Upper lobe of right lung (tissue), 1 donor: ENCODE data around the gene PEX14. TPM values are rescaled to one million over a fixed set of nuclear protein-coding genes. Genes with fewer than 3 reads are reported as not detected.
"Not testable (repeated sequence)": the region's sequence is repeated elsewhere in the genome, so short reads cannot be mapped to it uniquely, and the experiment has no call there.

Experiments used
- ATAC-seq: fragments of 200-7000 bp; cut with Tn5 transposase; one replicate; pipeline ENCODE4 v1.9.1; 2020; ENCODE audit warnings: mild to moderate bottlenecking, moderate library complexity
- DNase-seq: peaks from one replicate; pipeline ENCODE4 v3.0.0-alpha.2; 2020
- H3K27ac ChIP-seq: fragments of 200-600 bp; one replicate; pipeline ENCODE4 v1.8.0; 2022
- H3K27me3 ChIP-seq: fragments of 200-600 bp; one replicate; pipeline ENCODE4 v1.8.0; 2022; ENCODE audit warnings: mild to moderate bottlenecking
- H3K36me3 ChIP-seq: fragments of 200-600 bp; one replicate; pipeline ENCODE4 v1.8.0; 2022
- H3K4me1 ChIP-seq: fragments of 200-600 bp; one replicate; pipeline ENCODE4 v1.8.0; 2022
- H3K4me3 ChIP-seq: fragments of 200-600 bp; one replicate; pipeline ENCODE4 v1.8.0; 2022; ENCODE audit warnings: mild to moderate bottlenecking
- H3K9me3 ChIP-seq: fragments of 200-600 bp; one replicate; pipeline ENCODE4 v1.8.0; 2022
- intact Hi-C: fragments of 100-400 bp; cut with DNase I; formaldehyde crosslinking; loops from one replicate; pipeline ENCODE4 v1.11.0; 2022
- total RNA-seq: library from RNA; stranded (reverse); fragmentation: NEBNext Ultra II Directional; extraction: Animal tissue kit (Norgen Biotek cat#: 25700); gene quantifications from one replicate; pipeline ENCODE4 v1.2.1, GENCODE V29; 2021
- TF ChIP-seq, protein P1 (sequence below): fragments of 200-600 bp; IDR thresholded peaks from one replicate; pipeline ENCODE4 v1.8.0; 2022; ENCODE audit warnings: antibody characterized with exemption
- donor health status: DM: no; HTN: yes; CAD: no; lungs with severe emphysema.

Gene PEX14
- total RNA-seq, 1 donor from 2014 or later, result 25.8 TPM

DNA sequence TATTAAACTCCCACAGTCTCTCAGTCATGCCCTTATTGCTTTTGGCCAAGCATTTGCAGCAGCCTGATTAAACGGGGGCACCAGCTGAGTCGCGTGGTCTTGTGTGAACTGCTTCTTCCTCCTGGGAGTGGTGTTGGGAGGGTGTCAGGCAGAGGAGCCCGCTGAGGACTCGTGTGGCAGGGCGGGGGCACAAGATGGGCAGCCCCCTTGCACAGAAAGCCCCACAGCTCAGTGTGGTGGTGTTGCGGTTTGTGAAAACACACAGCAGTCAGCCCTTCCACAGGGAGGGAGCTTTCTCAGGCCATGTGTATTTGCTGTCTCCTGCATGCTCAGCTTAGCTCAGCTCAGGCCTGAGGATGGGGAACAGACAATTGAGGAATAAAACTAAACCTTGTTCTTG, 22.4 kb downstream of the PEX14 start:
- Histone ChIP-seq H3K9me3 (no peaks in the 10 kb centered on the region), H3K4me3 (no peak overlapping the region), H3K27me3 (no peaks in the 10 kb centered on the region), H3K4me1 (peaks cover 12% of the 10 kb centered on the region), H3K27ac (no peak overlapping the region), H3K36me3 (peaks cover 6% of the 10 kb centered on the region)
- intact Hi-C loops, result loop anchor here (10.0 kb wide), 1 partner anchor 62 kb away; the partner anchor contains the start of gene CENPS
- no peak for DNase-seq
- TF ChIP-seq, protein P1, sequence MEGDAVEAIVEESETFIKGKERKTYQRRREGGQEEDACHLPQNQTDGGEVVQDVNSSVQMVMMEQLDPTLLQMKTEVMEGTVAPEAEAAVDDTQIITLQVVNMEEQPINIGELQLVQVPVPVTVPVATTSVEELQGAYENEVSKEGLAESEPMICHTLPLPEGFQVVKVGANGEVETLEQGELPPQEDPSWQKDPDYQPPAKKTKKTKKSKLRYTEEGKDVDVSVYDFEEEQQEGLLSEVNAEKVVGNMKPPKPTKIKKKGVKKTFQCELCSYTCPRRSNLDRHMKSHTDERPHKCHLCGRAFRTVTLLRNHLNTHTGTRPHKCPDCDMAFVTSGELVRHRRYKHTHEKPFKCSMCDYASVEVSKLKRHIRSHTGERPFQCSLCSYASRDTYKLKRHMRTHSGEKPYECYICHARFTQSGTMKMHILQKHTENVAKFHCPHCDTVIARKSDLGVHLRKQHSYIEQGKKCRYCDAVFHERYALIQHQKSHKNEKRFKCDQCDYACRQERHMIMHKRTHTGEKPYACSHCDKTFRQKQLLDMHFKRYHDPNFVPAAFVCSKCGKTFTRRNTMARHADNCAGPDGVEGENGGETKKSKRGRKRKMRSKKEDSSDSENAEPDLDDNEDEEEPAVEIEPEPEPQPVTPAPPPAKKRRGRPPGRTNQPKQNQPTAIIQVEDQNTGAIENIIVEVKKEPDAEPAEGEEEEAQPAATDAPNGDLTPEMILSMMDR, result no peak
- no peak for ATAC-seq

DNA sequence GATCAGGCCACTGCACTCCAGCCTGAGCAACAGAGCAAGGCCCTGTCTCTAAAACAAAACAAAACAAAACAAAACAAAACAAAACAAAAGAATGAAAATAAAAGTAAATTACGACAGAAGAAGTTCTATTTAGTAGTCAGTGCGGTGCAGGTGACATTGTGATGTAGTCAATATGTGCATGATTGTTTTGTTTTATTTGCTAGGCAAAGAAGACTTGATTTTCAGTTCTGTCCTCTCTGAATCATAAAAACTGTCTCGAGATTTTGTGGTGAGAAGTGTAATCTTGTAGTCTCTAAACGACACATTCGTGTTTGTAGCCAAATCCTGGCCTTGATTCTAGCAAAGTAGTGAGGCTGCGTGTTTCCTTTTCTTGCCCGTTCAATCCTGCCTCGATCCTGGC, 23.5 kb downstream of the PEX14 start:
- DNase-seq (no peak), ATAC-seq (no peak)
- Histone ChIP-seq H3K27me3 (no peaks in the 10 kb centered on the region), H3K27ac (no peak overlapping the region), H3K4me3 (no peak overlapping the region), H3K9me3 (no peaks in the 10 kb centered on the region), H3K36me3 (peaks cover 6% of the 10 kb centered on the region), H3K4me1 (peaks cover 12% of the 10 kb centered on the region)
- intact Hi-C loops, result loop anchor here (10.0 kb wide), 1 partner anchor 63 kb away; the partner anchor contains the start of gene CENPS
- TF ChIP-seq, protein P1, result no peak

GRCh38 chr1:10502206-10502605, 27.5 kb downstream of the PEX14 start:
- H3K9me3 ChIP-seq, result no peaks in the 10 kb centered on the region
- intact Hi-C loops, result loop anchor here (10.0 kb wide), 1 partner anchor 363 kb away; no protein-coding TSS in a partner anchor
- no peaks in the 10 kb centered on the region for H3K36me3 ChIP-seq
- H3K4me1 ChIP-seq, result peaks cover 1% of the 10 kb centered on the region
- no peak for DNase-seq
- no peaks in the 10 kb centered on the region for H3K27me3 ChIP-seq
- H3K27ac ChIP-seq, result no peak overlapping the region
- no peak overlapping the region for H3K4me3 ChIP-seq
- peak; percentile 28 for ATAC-seq
- TF ChIP-seq, protein P1, result no peak

- TF ChIP-seq, protein P1, result no peak
- H3K9me3 ChIP-seq, result no peaks in the 10 kb centered on the region
- peaks cover 9% of the 10 kb centered on the region for H3K4me1 ChIP-seq
- H3K36me3 ChIP-seq, result no peaks in the 10 kb centered on the region
- DNase-seq, result no peak
- H3K4me3 ChIP-seq, result no peak overlapping the region
- no peak for ATAC-seq
- H3K27me3 ChIP-seq, result no peaks in the 10 kb centered on the region
- intact Hi-C loops, result loop anchor here (10.0 kb wide), 1 partner anchor 361 kb away; no protein-coding TSS in a partner anchor
- no peak overlapping the region for H3K27ac ChIP-seq
Measured at GRCh38 chr1:10504249-10504648, 29.5 kb downstream of the PEX14 start.

DNA sequence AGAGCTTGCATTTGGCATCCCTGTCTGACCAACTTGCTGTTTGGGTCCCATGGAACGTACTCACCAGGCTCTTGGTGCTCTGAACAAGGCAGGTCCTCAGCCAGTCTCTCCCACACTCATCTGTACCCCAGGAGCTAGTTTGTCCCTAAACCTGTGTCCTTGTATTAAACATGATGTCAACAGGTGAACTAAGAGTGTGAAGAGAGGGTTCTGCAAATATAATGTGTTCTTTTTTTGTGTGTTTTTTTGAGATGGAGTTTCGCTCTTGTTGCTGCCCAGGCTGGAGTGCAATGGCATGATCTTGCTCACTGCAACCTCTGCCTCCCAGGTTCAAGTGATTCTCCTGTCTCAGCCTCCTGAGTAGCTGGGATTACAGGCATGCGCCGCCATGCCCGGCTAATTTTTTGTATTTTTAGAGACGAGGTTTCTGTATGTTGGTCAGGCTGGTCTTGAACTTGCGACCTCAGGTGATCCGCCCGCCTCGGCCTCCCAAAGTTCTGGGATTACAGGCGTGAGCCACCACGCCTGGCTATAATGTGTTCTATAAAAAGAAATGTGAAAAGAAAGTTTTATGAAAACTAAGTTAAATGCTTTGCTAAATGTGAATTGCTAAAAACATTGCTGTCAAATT, 31.4 kb downstream of the PEX14 start:
- H3K9me3 ChIP-seq, H3K27ac ChIP-seq, H3K27me3 ChIP-seq, ATAC-seq, H3K36me3 ChIP-seq, DNase-seq, H3K4me3 ChIP-seq: not testable (repeated sequence)
- intact Hi-C loops, result loop anchor here (10.0 kb wide), 1 partner anchor 359 kb away; no protein-coding TSS in a partner anchor
- peaks cover 26% of the 10 kb centered on the region for H3K4me1 ChIP-seq

DNA sequence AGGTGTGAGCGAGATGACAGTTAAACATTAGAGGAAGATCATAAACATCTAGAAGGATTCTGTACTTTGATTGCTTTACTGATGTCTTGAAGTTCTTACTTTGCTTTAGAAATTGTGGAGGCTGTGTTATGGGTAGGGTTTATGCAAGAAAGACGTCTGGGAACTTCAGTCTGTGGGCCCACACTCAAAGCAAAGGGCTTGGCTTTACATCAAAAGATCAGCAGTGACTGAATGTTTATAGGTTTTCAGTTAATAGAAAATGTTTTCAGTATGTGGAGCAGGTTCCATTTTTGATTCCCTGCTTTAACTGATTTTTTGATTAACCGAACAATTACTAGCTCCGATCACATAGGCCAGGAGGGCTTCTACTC, 31.9 kb downstream of the PEX14 start:
- intact Hi-C loops, result loop anchor here (10.0 kb wide), 1 partner anchor 358 kb away; no protein-coding TSS in a partner anchor
- H3K9me3 ChIP-seq, result no peaks in the 10 kb centered on the region
- H3K36me3 ChIP-seq, result no peaks in the 10 kb centered on the region
- ATAC-seq (no peak), DNase-seq (no peak)
- H3K27me3 ChIP-seq, result no peaks in the 10 kb centered on the region
- peaks cover 31% of the 10 kb centered on the region for H3K4me1 ChIP-seq
- no peak overlapping the region for H3K27ac ChIP-seq
- TF ChIP-seq, protein P1, result no peak
- H3K4me3 ChIP-seq, result no peak overlapping the region
